PFSK-1 (cell line): Measurements from ENCODE around the gene BEGAIN.

Experiments used
- FOXP2 ChIP-seq: optimal IDR thresholded peaks from 2 replicates; pipeline ENCODE3; 2011; ENCODE audit warnings: borderline replicate concordance, control low read depth, inconsistent platforms; ENCODE audit not compliant: insufficient read depth; ENCODE audit errors: extremely low read length, extremely low read depth
- POLR2AphosphoS5 ChIP-seq: IDR thresholded peaks from 2 replicates; pipeline ENCODE4 v1.6.1; 2012; ENCODE audit warnings: low read depth, mild to moderate bottlenecking, control low read depth, low read length, moderate library complexity
- SIN3A ChIP-seq: IDR thresholded peaks from 2 replicates; pipeline ENCODE4 v1.6.1; 2012; ENCODE audit warnings: mild to moderate bottlenecking, low read length, moderate library complexity, borderline replicate concordance; ENCODE audit not compliant: insufficient read depth
- TAF1 ChIP-seq: IDR thresholded peaks from 2 replicates; pipeline ENCODE4 v1.6.1; 2012; ENCODE audit warnings: low read length, control low read depth, borderline replicate concordance; ENCODE audit not compliant: insufficient read depth
- TF ChIP-seq, protein P1 (sequence below), 2 experiments: IDR thresholded peaks; 2 replicates each; pipeline versions ENCODE4 v1.6.1 to v1.8.0; 2011 to 2012; ENCODE audit warnings: low read depth in 2 of 2, low read length in 2 of 2, control low read depth in 1 of 2, inconsistent platforms in 1 of 2, mild to moderate bottlenecking in 1 of 2, moderate library complexity in 1 of 2; ENCODE audit not compliant: insufficient read depth in 1 of 2

DNA sequence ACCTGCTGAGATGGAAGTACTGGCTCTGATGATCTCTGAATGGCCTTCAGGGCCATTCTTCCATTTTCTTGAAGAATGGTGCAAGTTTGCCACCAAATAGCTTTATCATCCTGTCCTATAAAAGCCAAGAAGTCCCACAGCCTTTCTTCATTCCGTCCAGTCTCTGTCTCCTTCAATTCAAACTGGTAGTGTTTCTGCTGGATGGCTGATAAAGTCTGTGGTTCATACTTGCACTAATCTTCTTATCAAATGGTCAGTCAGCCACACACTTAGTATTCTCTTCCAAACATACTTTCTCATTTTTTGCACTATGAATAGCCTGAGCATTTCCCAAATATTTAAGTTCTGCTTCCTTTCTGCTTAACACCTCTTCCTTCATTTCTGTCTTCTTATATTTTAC lies 39.4 kb upstream of the BEGAIN start:
- no peak for TF ChIP-seq SIN3A
- TF ChIP-seq, protein P1, sequence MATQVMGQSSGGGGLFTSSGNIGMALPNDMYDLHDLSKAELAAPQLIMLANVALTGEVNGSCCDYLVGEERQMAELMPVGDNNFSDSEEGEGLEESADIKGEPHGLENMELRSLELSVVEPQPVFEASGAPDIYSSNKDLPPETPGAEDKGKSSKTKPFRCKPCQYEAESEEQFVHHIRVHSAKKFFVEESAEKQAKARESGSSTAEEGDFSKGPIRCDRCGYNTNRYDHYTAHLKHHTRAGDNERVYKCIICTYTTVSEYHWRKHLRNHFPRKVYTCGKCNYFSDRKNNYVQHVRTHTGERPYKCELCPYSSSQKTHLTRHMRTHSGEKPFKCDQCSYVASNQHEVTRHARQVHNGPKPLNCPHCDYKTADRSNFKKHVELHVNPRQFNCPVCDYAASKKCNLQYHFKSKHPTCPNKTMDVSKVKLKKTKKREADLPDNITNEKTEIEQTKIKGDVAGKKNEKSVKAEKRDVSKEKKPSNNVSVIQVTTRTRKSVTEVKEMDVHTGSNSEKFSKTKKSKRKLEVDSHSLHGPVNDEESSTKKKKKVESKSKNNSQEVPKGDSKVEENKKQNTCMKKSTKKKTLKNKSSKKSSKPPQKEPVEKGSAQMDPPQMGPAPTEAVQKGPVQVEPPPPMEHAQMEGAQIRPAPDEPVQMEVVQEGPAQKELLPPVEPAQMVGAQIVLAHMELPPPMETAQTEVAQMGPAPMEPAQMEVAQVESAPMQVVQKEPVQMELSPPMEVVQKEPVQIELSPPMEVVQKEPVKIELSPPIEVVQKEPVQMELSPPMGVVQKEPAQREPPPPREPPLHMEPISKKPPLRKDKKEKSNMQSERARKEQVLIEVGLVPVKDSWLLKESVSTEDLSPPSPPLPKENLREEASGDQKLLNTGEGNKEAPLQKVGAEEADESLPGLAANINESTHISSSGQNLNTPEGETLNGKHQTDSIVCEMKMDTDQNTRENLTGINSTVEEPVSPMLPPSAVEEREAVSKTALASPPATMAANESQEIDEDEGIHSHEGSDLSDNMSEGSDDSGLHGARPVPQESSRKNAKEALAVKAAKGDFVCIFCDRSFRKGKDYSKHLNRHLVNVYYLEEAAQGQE (IDR thresholded peaks at IDR 0.05; ENCODE audit: insufficient read depth in 1 of 2, low read depth in 2 of 2, low read length in 2 of 2), result no peak
- no peak for TF ChIP-seq POLR2AphosphoS5
- TF ChIP-seq TAF1, result no peak
- TF ChIP-seq FOXP2, result no peak
